ENCODE data around the gene NPPC. TPM values are rescaled to one million over a fixed set of nuclear protein-coding genes. Genes with fewer than 3 reads are reported as not detected.
A peak's percentile ranks its signal among the peaks of the same experiment; 100 is the strongest.

Gene NPPC
- polyA plus RNA-seq, 1 of the 3 experiments (the other 2 are of a cell fraction): not detected

DNA sequence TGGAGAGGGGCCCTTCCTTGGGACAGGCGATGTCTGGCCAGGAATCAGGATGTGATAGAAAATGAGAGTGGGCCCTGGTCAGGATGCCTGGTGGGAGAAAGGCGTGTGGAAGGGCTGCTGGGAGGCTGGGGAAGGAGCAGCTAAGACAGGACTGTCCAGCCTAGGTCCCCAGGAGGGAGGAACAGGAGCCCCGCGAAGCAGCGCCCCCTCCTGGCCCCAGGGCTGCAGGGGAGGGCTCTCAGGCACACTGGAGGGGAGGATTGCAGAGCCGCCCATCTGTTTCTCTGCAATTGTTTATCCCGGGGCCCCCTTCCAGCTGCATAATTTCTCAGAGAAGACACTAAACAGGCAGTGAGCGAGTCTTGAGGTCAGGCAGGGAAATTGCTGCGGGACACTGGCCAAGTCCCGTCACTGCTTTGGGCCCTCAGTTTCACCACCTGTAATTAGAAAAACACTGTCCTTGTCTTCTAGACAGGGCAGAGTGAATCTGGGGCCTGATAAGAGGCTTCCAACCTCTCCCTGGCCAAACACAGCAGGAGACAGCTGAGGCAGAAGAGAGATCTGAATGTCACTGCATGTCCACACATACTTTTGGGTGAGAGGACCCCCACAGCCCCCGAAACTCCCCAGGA, 3.9 kb upstream of the NPPC start:
- no peak overlapping the region for H3K27ac ChIP-seq (ENCODE audit: low read depth in 2 of 2, low read length in 1 of 2)
- 53% methylated on average over 5 of the region's 11 CpGs for WGBS (ENCODE audit: low lambda C conversion rate)
- H3K4me3 ChIP-seq (ENCODE audit: low read depth in 2 of 2, low read length in 1 of 2): no peak overlapping the region
- no peaks in the 10 kb centered on the region for H3F3A ChIP-seq (replicated peaks; ENCODE audit: insufficient read depth)
- no peaks in the 10 kb centered on the region for H4K20me1 ChIP-seq (ENCODE audit: insufficient read depth)
- H3K36me3 ChIP-seq (replicated peaks in 1 of 2; ENCODE audit: control insufficient read depth in 1 of 2, insufficient read depth in 2 of 2, low read length in 1 of 2): no peaks in the 10 kb centered on the region
- no peaks in the 10 kb centered on the region for H3K9me2 ChIP-seq
- H3K4me2 ChIP-seq: no peak overlapping the region
- H3K9ac ChIP-seq: no peak overlapping the region
- CTCF ChIA-PET: interaction anchor here (0.6 to 14.3 kb wide), 13 partner anchors 13 to 521 kb away, joined by 3 to 214 read pairs (median 3); partner anchors contain the start of gene DIS3L2
- H3K9me3 ChIP-seq: no peaks in the 10 kb centered on the region
- no peaks in the 10 kb centered on the region for H3K79me2 ChIP-seq (ENCODE audit: insufficient read depth)
- DNase-seq: peak; percentile 64
- peaks cover 0 to 20% of the 10 kb centered on the region in 2 experiments; a peak in 1 of 4 replicates for H3K4me1 ChIP-seq (ENCODE audit: control insufficient read depth in 1 of 2, insufficient read depth in 2 of 2, low read depth in 1 of 2, low read length in 1 of 2)
- POLR2A ChIA-PET: no interaction called here
- TF ChIP-seq, protein P1, sequence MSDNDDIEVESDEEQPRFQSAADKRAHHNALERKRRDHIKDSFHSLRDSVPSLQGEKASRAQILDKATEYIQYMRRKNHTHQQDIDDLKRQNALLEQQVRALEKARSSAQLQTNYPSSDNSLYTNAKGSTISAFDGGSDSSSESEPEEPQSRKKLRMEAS (IDR thresholded peaks at IDR 0.05; ENCODE audit: low read depth): no peak
- TF ChIP-seq, protein P2, sequence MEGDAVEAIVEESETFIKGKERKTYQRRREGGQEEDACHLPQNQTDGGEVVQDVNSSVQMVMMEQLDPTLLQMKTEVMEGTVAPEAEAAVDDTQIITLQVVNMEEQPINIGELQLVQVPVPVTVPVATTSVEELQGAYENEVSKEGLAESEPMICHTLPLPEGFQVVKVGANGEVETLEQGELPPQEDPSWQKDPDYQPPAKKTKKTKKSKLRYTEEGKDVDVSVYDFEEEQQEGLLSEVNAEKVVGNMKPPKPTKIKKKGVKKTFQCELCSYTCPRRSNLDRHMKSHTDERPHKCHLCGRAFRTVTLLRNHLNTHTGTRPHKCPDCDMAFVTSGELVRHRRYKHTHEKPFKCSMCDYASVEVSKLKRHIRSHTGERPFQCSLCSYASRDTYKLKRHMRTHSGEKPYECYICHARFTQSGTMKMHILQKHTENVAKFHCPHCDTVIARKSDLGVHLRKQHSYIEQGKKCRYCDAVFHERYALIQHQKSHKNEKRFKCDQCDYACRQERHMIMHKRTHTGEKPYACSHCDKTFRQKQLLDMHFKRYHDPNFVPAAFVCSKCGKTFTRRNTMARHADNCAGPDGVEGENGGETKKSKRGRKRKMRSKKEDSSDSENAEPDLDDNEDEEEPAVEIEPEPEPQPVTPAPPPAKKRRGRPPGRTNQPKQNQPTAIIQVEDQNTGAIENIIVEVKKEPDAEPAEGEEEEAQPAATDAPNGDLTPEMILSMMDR (IDR thresholded peaks at IDR 0.05): peak; percentile 46
- peaks cover 28% of the 10 kb centered on the region for H3K27me3 ChIP-seq (ENCODE audit: insufficient read depth)
- no peak overlapping the region for H2AFZ ChIP-seq (ENCODE audit: low read depth)

DNA sequence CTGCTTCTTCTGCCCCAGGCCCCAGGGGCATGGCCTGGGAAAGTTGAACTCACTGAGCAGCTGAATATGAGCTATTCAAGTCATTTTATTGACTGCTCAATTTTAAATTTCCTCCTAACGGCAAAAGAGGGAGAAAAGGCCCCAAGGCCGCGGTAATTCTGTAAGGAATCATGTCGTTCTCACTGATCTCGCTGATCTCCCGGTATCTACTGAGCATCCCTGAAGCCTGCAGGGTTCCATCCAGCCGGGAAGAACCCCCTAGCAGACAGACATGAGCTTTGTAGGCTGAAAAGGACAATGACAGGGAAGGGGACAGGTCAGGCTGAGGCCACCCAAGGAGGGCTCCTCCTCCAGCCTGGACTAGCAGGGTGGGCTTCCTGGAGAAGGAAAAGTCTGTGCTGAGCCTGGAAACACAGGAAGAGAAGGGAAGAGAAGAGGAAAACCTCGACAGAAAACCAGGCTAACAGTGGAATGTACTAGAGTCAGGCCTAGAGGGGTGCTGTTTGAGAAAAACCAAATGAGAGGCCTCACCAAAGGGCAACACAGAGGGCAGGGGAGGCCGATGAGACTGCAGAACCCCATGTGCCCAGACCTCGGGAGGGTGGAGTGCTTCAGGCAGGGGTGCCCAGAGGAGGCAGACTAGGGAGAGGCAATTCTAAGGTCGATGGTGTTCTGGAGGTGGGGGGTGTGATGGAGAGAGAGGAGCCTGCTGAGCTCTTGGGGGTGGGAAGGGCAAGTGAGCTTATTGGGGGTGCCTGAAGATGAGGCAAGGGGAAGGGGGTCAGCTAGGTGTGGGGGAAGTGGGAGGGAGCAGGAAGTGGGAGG, 2.9 kb upstream of the NPPC start:
- POLR2A ChIA-PET: no interaction called here
- WGBS (ENCODE audit: low lambda C conversion rate): 64% methylated on average over 11 of the region's 11 CpGs
- no peak for DNase-seq
- H3F3A ChIP-seq (replicated peaks; ENCODE audit: insufficient read depth): no peaks in the 10 kb centered on the region
- H3K9me3 ChIP-seq: no peaks in the 10 kb centered on the region
- TF ChIP-seq GATA2 (CRISPR knock-in tag; IDR thresholded peaks at IDR 0.05) (no peak), SMC3 (IDR thresholded peaks at IDR 0.05; ENCODE audit: low read depth, low read length) (no peak), TEAD4 (IDR thresholded peaks at IDR 0.05; ENCODE audit: borderline replicate concordance, insufficient read depth) (no peak)
- TF ChIP-seq, protein P3, sequence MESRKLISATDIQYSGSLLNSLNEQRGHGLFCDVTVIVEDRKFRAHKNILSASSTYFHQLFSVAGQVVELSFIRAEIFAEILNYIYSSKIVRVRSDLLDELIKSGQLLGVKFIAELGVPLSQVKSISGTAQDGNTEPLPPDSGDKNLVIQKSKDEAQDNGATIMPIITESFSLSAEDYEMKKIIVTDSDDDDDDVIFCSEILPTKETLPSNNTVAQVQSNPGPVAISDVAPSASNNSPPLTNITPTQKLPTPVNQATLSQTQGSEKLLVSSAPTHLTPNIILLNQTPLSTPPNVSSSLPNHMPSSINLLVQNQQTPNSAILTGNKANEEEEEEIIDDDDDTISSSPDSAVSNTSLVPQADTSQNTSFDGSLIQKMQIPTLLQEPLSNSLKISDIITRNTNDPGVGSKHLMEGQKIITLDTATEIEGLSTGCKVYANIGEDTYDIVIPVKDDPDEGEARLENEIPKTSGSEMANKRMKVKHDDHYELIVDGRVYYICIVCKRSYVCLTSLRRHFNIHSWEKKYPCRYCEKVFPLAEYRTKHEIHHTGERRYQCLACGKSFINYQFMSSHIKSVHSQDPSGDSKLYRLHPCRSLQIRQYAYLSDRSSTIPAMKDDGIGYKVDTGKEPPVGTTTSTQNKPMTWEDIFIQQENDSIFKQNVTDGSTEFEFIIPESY (IDR thresholded peaks at IDR 0.05; ENCODE audit: borderline replicate concordance, low read depth): no peak
- TF ChIP-seq, protein P4, sequence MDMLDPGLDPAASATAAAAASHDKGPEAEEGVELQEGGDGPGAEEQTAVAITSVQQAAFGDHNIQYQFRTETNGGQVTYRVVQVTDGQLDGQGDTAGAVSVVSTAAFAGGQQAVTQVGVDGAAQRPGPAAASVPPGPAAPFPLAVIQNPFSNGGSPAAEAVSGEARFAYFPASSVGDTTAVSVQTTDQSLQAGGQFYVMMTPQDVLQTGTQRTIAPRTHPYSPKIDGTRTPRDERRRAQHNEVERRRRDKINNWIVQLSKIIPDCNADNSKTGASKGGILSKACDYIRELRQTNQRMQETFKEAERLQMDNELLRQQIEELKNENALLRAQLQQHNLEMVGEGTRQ (IDR thresholded peaks at IDR 0.05; ENCODE audit: borderline replicate concordance, low read depth, low read length): no peak
- no peak overlapping the region for H3K4me3 ChIP-seq (ENCODE audit: low read depth in 2 of 2, low read length in 1 of 2)
- no peaks in the 10 kb centered on the region for H3K9me2 ChIP-seq
- CTCF ChIA-PET: interaction anchor here (0.6 to 14.3 kb wide), 19 partner anchors 9 to 437 kb away, joined by 3 to 214 read pairs (median 3); partner anchors contain the start of gene DIS3L2
- H3K36me3 ChIP-seq (replicated peaks in 1 of 2; ENCODE audit: control insufficient read depth in 1 of 2, insufficient read depth in 2 of 2, low read length in 1 of 2): no peaks in the 10 kb centered on the region
- H2AFZ ChIP-seq (ENCODE audit: low read depth): no peak overlapping the region
- peaks cover 0 to 20% of the 10 kb centered on the region in 2 experiments; a peak in 1 of 4 replicates for H3K4me1 ChIP-seq (ENCODE audit: control insufficient read depth in 1 of 2, insufficient read depth in 2 of 2, low read depth in 1 of 2, low read length in 1 of 2)
- H3K27me3 ChIP-seq (ENCODE audit: insufficient read depth): peaks cover 37% of the 10 kb centered on the region
- no peaks in the 10 kb centered on the region for H4K20me1 ChIP-seq (ENCODE audit: insufficient read depth)
- H3K9ac ChIP-seq: no peak overlapping the region
- H3K4me2 ChIP-seq: no peak overlapping the region
- no peak overlapping the region for H3K27ac ChIP-seq (ENCODE audit: low read depth in 2 of 2, low read length in 1 of 2)
- no peaks in the 10 kb centered on the region for H3K79me2 ChIP-seq (ENCODE audit: insufficient read depth)
